22Rv1 (cell line): ENCODE measurements around the gene QRICH2.

Source experiments
- ZFX ChIP-seq: fragments of 450-650 bp; IDR thresholded peaks from 2 replicates; pipeline ENCODE4 v1.6.1; 2017; ENCODE audit warnings: antibody characterized with exemption, borderline replicate concordance
- TF ChIP-seq, protein P1 (sequence below): fragments of 450-650 bp; IDR thresholded peaks from 2 replicates; pipeline ENCODE4 v1.5.1; 2017; ENCODE audit warnings: mild to moderate bottlenecking

DNA sequence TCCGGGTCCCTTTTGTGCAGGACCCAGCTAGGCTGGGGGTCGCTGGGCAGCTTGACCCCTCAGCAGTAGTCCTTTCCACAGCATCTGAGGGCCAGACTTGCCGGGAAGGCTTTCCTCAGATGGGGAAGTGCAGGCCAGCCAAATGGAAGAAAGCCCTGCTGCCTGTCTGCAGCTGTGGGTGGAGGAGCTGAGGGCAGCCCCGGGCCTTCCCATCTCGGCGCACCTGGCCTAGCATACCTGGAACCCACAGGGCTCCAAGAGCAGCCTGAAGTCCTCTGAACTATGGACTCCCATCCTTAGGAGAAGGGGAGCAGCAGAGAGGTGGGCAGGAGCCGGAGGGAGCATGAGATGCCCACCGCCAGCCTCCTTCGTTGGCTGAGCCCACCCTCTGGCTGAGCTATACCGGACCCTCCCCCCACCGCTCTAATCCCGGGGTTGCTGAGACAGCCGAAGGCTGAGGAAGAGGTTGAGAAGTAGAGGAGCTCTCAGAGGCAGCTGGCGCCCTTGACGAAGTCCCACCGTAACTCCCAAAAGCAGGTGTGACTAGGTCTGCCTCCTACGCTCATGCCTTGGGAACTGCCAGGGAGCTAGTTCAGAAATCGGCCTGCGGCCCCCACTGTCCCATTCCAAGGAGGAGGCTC lies 29.7 kb downstream of the QRICH2 start:
- TF ChIP-seq, protein P1, sequence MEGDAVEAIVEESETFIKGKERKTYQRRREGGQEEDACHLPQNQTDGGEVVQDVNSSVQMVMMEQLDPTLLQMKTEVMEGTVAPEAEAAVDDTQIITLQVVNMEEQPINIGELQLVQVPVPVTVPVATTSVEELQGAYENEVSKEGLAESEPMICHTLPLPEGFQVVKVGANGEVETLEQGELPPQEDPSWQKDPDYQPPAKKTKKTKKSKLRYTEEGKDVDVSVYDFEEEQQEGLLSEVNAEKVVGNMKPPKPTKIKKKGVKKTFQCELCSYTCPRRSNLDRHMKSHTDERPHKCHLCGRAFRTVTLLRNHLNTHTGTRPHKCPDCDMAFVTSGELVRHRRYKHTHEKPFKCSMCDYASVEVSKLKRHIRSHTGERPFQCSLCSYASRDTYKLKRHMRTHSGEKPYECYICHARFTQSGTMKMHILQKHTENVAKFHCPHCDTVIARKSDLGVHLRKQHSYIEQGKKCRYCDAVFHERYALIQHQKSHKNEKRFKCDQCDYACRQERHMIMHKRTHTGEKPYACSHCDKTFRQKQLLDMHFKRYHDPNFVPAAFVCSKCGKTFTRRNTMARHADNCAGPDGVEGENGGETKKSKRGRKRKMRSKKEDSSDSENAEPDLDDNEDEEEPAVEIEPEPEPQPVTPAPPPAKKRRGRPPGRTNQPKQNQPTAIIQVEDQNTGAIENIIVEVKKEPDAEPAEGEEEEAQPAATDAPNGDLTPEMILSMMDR: no peak
- no peak for TF ChIP-seq ZFX
